BJ (cell line): ENCODE results near the gene CDH22. TPM values are rescaled to one million over a fixed set of nuclear protein-coding genes. Genes with fewer than 3 reads are reported as not detected.

Source experiments
- CTCF ChIA-PET: fragments of 350-600 bp; formaldehyde crosslinking; extraction: SDS; loops from one replicate; lab custom pipeline; 2021; ENCODE audit warnings: antibody characterized with exemption, inconsistent platforms; lab: Yijun Ruan, JAX
- POLR2A ChIA-PET: fragments of 300-600 bp; sonication (Branson Sonifier 250); formaldehyde crosslinking; extraction: SDS; loops from one replicate; lab custom pipeline; 2021; ENCODE audit warnings: antibody characterized with exemption; lab: Charles Lee
- DNase-seq: peaks from one replicate; pipeline ENCODE4 v3.0.0-alpha.2; 2011; ENCODE audit warnings: low read depth
- H3K27me3 ChIP-seq: 2 replicates; pipeline ENCODE4 v1.6.0; 2011; ENCODE audit warnings: low read length; ENCODE audit not compliant: control insufficient read depth, insufficient read depth
- H3K36me3 ChIP-seq: 2 replicates; pipeline ENCODE4 v1.5.1; 2011; ENCODE audit warnings: low read length; ENCODE audit not compliant: control insufficient read depth, insufficient read depth
- H3K4me3 ChIP-seq: 2 replicates; pipeline ENCODE4 v1.5.1; 2011; ENCODE audit warnings: low read depth, mild to moderate bottlenecking, control low read depth, low read length
- CTCF ChIP-seq: IDR thresholded peaks from 2 replicates; pipeline ENCODE4 v1.5.1; 2011; ENCODE audit warnings: low read depth, mild to moderate bottlenecking, control low read depth, inconsistent platforms, low read length, moderate library complexity; ENCODE audit not compliant: insufficient read depth
- polyA plus RNA-seq: library from polyadenylated mRNA; depleted of rRNA; stranded (reverse); fragments of >200 nt; gene quantifications from 2 replicates; pipeline ENCODE4 v1.2.3, GENCODE V29; 2011

Gene CDH22
- polyA plus RNA-seq, 1 experiment: not detected

GRCh38 chr20:46204594-46205186, 103.6 kb downstream of the CDH22 start:
- TF ChIP-seq CTCF: no peak
- no peaks in the 10 kb centered on the region for H3K36me3 ChIP-seq
- no peak for DNase-seq
- peaks cover 14% of the 10 kb centered on the region for H3K27me3 ChIP-seq
- ChIA-PET POLR2A (no interaction called here), CTCF (interaction anchor here (1.4 kb wide), 1 partner anchor 8 kb away, joined by 4 read pairs; no protein-coding TSS in a partner anchor)
- H3K4me3 ChIP-seq: no peak overlapping the region

- H3K27me3 ChIP-seq: peaks cover 10% of the 10 kb centered on the region
Measured at GRCh38 chr20:46203510-46203837, 104.8 kb downstream of the CDH22 start.

GRCh38 chr20:46202766-46203509, 105.4 kb downstream of the CDH22 start:
- DNase-seq: no peak
- Histone ChIP-seq H3K36me3 (no peaks in the 10 kb centered on the region), H3K27me3 (peaks cover 10% of the 10 kb centered on the region), H3K4me3 (no peak overlapping the region)
- CTCF ChIA-PET: interaction anchor here (1.3 to 1.4 kb wide), 2 partner anchors 10 to 69 kb away, joined by 3 to 4 read pairs; no protein-coding TSS in a partner anchor
- POLR2A ChIA-PET: no interaction called here
- TF ChIP-seq CTCF: no peak

More at GRCh38 chr20:46203510-46203837, 104.8 kb downstream of the CDH22 start:
- ChIA-PET POLR2A (no interaction called here), CTCF (interaction anchor here (1.3 to 1.4 kb wide), 2 partner anchors 9 to 69 kb away, joined by 3 to 4 read pairs; no protein-coding TSS in a partner anchor)
- Histone ChIP-seq H3K4me3 (no peak overlapping the region), H3K36me3 (no peaks in the 10 kb centered on the region)
- TF ChIP-seq CTCF: no peak
- DNase-seq: no peak

- ChIA-PET POLR2A (no interaction called here), CTCF (no interaction called here)
- no peak for TF ChIP-seq CTCF
- Histone ChIP-seq H3K4me3 (no peak overlapping the region), H3K36me3 (no peaks in the 10 kb centered on the region), H3K27me3 (peaks cover 10% of the 10 kb centered on the region)
- no peak for DNase-seq
Measured at GRCh38 chr20:46200582-46201570, 107.4 kb downstream of the CDH22 start.
